K562 (cell line): Measurements from ENCODE around the gene TLX2. TPM values are rescaled to one million over a fixed set of nuclear protein-coding genes. Genes with fewer than 3 reads are reported as not detected.

Experiments used
- CEBPB ChIP-seq: fragments of 450-650 bp; IDR thresholded peaks from 2 replicates; pipeline ENCODE4 v1.6.1; 2016; ENCODE audit warnings: missing genetic modification characterization, missing compliant biosample characterization
- ESRRA ChIP-seq: fragments of 450-650 bp; IDR thresholded peaks from 2 replicates; pipeline ENCODE4 v1.6.1; 2014; ENCODE audit warnings: low read depth, mild to moderate bottlenecking, moderate library complexity, borderline replicate concordance
- FOXJ2 ChIP-seq: fragments of 200-800 bp; sonication (Bioruptor generic); IDR thresholded peaks from 2 replicates; pipeline ENCODE4 v1.6.1; 2016; ENCODE audit warnings: missing genetic modification characterization, missing compliant biosample characterization
- NFATC3 ChIP-seq: fragments of 450-650 bp; IDR thresholded peaks from 2 replicates; pipeline ENCODE4 v1.6.1; 2017; ENCODE audit warnings: mild to moderate bottlenecking
- NR2C2 ChIP-seq, 2 experiments: fragments of 200-800 bp in 1 of 2; sonication (Bioruptor generic) in 1 of 2; sonication (generic) in 1 of 2; formaldehyde crosslinking in 1 of 2; IDR thresholded peaks; 2 replicates each; pipeline versions ENCODE4 v1.6.1 to v1.8.0; 2016 to 2022; ENCODE audit warnings: mild to moderate bottlenecking in 1 of 2, missing compliant biosample characterization in 1 of 2, missing genetic modification characterization in 1 of 2, missing genetic modification reagents in 1 of 2
- SIRT6 ChIP-seq: IDR thresholded peaks from one replicate; pipeline ENCODE4 v1.6.1; 2012; ENCODE audit warnings: low read depth, mild to moderate bottlenecking, control low read depth, inconsistent platforms, low read length, moderate library complexity
- TAF7 ChIP-seq: fragments of 450-650 bp; IDR thresholded peaks from 2 replicates; pipeline ENCODE4 v1.6.1; 2016; ENCODE audit warnings: missing genetic modification characterization, missing compliant biosample characterization
- ZBTB1 ChIP-seq: sonication (generic); formaldehyde crosslinking; IDR thresholded peaks from 2 replicates; pipeline ENCODE4 v1.8.1; 2023; ENCODE audit warnings: missing genetic modification reagents, low read depth, mild to moderate bottlenecking, borderline replicate concordance
- ZNF561 ChIP-seq: fragments of 450-650 bp; formaldehyde crosslinking; conservative IDR thresholded peaks from 2 replicates; pipeline ENCODE4 v1.4.0; 2020; ENCODE audit warnings: mild to moderate bottlenecking, moderate library complexity
- polyA plus RNA-seq, 8 experiments: library from polyadenylated mRNA; depleted of rRNA in 4 of 8; stranded (reverse) in 5 of 8; unstranded in 3 of 8; fragments of >200 nt; fragmentation: Nextera tagmentation in 2 of 8; fragmentation: Illumina TruSeq in 1 of 8; extraction: Ambion mirVana in 2 of 8; extraction: Trizol in 1 of 8; gene quantifications; 2 replicates each; pipeline versions ENCODE4 v1.2.1 to v1.2.3, GENCODE V29; 2011 to 2014; ENCODE audit warnings: inconsistent platforms in 1 of 8, missing spikeins in 1 of 8
- total RNA-seq, 7 experiments: library from RNA; depleted of rRNA in 6 of 7; stranded (reverse); fragments of >200 nt in 6 of 7; fragmentation: Illumina TruSeq in 2 of 7; extraction: Trizol in 2 of 7; gene quantifications; 2 replicates each; pipeline versions ENCODE4 v1.2.1 to v1.2.3, GENCODE V29; 2011 to 2021; ENCODE audit warnings: low replicate concordance in 1 of 7
- TF ChIP-seq, protein P1 (sequence below): fragments of 450-650 bp; IDR thresholded peaks from 2 replicates; pipeline ENCODE4 v1.6.1; 2017; ENCODE audit warnings: antibody characterized with exemption, mild to moderate bottlenecking
- TF ChIP-seq, protein P2 (sequence below): fragments of 450-650 bp; IDR thresholded peaks from 2 replicates; pipeline ENCODE4 v1.6.1; 2016; ENCODE audit warnings: mild to moderate bottlenecking, moderate library complexity

TLX2 gene
- total and polyA plus RNA-seq, 9 of the 15 experiments (the other 6 are each of a cell fraction or from before 2014, with no cell fraction given) = not detected

GRCh38 chr2:74502720-74503505, 11.3 kb upstream of the TLX2 start (continued):
- TF ChIP-seq, protein P1, sequence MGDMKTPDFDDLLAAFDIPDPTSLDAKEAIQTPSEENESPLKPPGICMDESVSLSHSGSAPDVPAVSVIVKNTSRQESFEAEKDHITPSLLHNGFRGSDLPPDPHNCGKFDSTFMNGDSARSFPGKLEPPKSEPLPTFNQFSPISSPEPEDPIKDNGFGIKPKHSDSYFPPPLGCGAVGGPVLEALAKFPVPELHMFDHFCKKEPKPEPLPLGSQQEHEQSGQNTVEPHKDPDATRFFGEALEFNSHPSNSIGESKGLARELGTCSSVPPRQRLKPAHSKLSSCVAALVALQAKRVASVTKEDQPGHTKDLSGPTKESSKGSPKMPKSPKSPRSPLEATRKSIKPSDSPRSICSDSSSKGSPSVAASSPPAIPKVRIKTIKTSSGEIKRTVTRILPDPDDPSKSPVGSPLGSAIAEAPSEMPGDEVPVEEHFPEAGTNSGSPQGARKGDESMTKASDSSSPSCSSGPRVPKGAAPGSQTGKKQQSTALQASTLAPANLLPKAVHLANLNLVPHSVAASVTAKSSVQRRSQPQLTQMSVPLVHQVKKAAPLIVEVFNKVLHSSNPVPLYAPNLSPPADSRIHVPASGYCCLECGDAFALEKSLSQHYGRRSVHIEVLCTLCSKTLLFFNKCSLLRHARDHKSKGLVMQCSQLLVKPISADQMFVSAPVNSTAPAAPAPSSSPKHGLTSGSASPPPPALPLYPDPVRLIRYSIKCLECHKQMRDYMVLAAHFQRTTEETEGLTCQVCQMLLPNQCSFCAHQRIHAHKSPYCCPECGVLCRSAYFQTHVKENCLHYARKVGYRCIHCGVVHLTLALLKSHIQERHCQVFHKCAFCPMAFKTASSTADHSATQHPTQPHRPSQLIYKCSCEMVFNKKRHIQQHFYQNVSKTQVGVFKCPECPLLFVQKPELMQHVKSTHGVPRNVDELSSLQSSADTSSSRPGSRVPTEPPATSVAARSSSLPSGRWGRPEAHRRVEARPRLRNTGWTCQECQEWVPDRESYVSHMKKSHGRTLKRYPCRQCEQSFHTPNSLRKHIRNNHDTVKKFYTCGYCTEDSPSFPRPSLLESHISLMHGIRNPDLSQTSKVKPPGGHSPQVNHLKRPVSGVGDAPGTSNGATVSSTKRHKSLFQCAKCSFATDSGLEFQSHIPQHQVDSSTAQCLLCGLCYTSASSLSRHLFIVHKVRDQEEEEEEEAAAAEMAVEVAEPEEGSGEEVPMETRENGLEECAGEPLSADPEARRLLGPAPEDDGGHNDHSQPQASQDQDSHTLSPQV = peak; percentile 36
- TF ChIP-seq, protein P2, sequence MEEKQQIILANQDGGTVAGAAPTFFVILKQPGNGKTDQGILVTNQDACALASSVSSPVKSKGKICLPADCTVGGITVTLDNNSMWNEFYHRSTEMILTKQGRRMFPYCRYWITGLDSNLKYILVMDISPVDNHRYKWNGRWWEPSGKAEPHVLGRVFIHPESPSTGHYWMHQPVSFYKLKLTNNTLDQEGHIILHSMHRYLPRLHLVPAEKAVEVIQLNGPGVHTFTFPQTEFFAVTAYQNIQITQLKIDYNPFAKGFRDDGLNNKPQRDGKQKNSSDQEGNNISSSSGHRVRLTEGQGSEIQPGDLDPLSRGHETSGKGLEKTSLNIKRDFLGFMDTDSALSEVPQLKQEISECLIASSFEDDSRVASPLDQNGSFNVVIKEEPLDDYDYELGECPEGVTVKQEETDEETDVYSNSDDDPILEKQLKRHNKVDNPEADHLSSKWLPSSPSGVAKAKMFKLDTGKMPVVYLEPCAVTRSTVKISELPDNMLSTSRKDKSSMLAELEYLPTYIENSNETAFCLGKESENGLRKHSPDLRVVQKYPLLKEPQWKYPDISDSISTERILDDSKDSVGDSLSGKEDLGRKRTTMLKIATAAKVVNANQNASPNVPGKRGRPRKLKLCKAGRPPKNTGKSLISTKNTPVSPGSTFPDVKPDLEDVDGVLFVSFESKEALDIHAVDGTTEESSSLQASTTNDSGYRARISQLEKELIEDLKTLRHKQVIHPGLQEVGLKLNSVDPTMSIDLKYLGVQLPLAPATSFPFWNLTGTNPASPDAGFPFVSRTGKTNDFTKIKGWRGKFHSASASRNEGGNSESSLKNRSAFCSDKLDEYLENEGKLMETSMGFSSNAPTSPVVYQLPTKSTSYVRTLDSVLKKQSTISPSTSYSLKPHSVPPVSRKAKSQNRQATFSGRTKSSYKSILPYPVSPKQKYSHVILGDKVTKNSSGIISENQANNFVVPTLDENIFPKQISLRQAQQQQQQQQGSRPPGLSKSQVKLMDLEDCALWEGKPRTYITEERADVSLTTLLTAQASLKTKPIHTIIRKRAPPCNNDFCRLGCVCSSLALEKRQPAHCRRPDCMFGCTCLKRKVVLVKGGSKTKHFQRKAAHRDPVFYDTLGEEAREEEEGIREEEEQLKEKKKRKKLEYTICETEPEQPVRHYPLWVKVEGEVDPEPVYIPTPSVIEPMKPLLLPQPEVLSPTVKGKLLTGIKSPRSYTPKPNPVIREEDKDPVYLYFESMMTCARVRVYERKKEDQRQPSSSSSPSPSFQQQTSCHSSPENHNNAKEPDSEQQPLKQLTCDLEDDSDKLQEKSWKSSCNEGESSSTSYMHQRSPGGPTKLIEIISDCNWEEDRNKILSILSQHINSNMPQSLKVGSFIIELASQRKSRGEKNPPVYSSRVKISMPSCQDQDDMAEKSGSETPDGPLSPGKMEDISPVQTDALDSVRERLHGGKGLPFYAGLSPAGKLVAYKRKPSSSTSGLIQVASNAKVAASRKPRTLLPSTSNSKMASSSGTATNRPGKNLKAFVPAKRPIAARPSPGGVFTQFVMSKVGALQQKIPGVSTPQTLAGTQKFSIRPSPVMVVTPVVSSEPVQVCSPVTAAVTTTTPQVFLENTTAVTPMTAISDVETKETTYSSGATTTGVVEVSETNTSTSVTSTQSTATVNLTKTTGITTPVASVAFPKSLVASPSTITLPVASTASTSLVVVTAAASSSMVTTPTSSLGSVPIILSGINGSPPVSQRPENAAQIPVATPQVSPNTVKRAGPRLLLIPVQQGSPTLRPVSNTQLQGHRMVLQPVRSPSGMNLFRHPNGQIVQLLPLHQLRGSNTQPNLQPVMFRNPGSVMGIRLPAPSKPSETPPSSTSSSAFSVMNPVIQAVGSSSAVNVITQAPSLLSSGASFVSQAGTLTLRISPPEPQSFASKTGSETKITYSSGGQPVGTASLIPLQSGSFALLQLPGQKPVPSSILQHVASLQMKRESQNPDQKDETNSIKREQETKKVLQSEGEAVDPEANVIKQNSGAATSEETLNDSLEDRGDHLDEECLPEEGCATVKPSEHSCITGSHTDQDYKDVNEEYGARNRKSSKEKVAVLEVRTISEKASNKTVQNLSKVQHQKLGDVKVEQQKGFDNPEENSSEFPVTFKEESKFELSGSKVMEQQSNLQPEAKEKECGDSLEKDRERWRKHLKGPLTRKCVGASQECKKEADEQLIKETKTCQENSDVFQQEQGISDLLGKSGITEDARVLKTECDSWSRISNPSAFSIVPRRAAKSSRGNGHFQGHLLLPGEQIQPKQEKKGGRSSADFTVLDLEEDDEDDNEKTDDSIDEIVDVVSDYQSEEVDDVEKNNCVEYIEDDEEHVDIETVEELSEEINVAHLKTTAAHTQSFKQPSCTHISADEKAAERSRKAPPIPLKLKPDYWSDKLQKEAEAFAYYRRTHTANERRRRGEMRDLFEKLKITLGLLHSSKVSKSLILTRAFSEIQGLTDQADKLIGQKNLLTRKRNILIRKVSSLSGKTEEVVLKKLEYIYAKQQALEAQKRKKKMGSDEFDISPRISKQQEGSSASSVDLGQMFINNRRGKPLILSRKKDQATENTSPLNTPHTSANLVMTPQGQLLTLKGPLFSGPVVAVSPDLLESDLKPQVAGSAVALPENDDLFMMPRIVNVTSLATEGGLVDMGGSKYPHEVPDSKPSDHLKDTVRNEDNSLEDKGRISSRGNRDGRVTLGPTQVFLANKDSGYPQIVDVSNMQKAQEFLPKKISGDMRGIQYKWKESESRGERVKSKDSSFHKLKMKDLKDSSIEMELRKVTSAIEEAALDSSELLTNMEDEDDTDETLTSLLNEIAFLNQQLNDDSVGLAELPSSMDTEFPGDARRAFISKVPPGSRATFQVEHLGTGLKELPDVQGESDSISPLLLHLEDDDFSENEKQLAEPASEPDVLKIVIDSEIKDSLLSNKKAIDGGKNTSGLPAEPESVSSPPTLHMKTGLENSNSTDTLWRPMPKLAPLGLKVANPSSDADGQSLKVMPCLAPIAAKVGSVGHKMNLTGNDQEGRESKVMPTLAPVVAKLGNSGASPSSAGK = peak; percentile 80
- no peak for TF ChIP-seq ZBTB1
- TF ChIP-seq FOXJ2 = no peak
- TF ChIP-seq TAF7 (tag) = no peak
- no peak for TF ChIP-seq ESRRA
- TF ChIP-seq ZNF561 (CRISPR knock-in tag) = no peak
- TF ChIP-seq CEBPB (tag) = no peak
- no peak for TF ChIP-seq NFATC3
- TF ChIP-seq SIRT6 = no peak
- TF ChIP-seq NR2C2 (CRISPR knock-in tag; IDR thresholded peaks at IDR 0.05) = 0 out of 2 replicates have a peak, but pooled peaks have one; percentile 7
- peak; percentile 92; the same call in 1 of the 2 replicates for TF ChIP-seq NR2C2 (tag; IDR thresholded peaks at IDR 0.05)
